Ishikawa (cell line): ENCODE results near the gene SCAMP3.

Source experiments
- CEBPB ChIP-seq: IDR thresholded peaks from 2 replicates; pipeline ENCODE4 v1.6.1; 2012
- CREB1 ChIP-seq: IDR thresholded peaks from 2 replicates; pipeline ENCODE4 v1.6.1; 2012; ENCODE audit warnings: low read depth
- EGR1 ChIP-seq: IDR thresholded peaks from 2 replicates; pipeline ENCODE4 v1.6.1; 2012
- EP300 ChIP-seq: IDR thresholded peaks from 2 replicates; pipeline ENCODE4 v1.6.1; 2012; ENCODE audit warnings: borderline replicate concordance
- FOXM1 ChIP-seq: IDR thresholded peaks from 2 replicates; pipeline ENCODE4 v1.6.1; 2012; ENCODE audit warnings: low read depth, borderline replicate concordance
- NFIC ChIP-seq: IDR thresholded peaks from 2 replicates; pipeline ENCODE4 v1.6.1; 2012
- RAD21 ChIP-seq: IDR thresholded peaks from 2 replicates; pipeline ENCODE4 v1.6.1; 2012; ENCODE audit warnings: low read depth
- TAF1 ChIP-seq: IDR thresholded peaks from 2 replicates; pipeline ENCODE4 v1.6.1; 2012; ENCODE audit warnings: low read depth, mild to moderate bottlenecking
- TCF12 ChIP-seq: IDR thresholded peaks from 2 replicates; pipeline ENCODE4 v1.6.1; 2012; ENCODE audit warnings: low read depth
- TEAD4 ChIP-seq: IDR thresholded peaks from 2 replicates; pipeline ENCODE4 v1.6.1; 2012
- YY1 ChIP-seq: IDR thresholded peaks from 2 replicates; pipeline ENCODE4 v1.6.1; 2012; ENCODE audit warnings: low read depth
- ZBTB7A ChIP-seq: IDR thresholded peaks from 2 replicates; pipeline ENCODE4 v1.6.1; 2012; ENCODE audit warnings: low read depth
- TF ChIP-seq, protein P1 (sequence below): IDR thresholded peaks from 2 replicates; pipeline ENCODE4 v1.6.1; 2012
- TF ChIP-seq, protein P2 (sequence below): IDR thresholded peaks from 2 replicates; pipeline ENCODE4 v1.6.1; 2012
- TF ChIP-seq, protein P3 (sequence below): IDR thresholded peaks from 2 replicates; pipeline ENCODE4 v1.6.1; 2012; ENCODE audit warnings: low read depth, mild to moderate bottlenecking

Gene SCAMP3

DNA sequence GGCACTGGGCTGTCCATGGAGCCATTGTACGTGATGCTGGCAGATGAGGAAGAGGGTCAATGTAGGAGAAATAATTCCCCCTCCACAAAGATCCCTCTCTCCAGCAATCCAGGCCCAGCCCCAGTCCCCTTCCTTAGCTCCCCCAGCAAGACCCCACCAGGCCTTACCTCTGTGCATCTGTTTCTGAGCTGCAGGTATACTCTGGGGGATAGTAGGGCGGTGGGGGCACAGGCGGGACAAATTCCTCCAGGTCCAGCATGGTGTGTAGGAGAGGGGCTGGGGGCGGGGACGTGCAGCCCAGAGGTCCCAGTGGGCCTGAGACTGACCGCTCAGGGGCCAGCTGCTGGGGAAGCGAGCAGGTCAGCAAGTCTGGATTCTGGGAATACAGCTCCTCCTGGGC is 10.6 kb downstream of the SCAMP3 start:
- TF ChIP-seq, protein P1, sequence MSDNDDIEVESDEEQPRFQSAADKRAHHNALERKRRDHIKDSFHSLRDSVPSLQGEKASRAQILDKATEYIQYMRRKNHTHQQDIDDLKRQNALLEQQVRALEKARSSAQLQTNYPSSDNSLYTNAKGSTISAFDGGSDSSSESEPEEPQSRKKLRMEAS = no peak
- TF ChIP-seq, protein P2, sequence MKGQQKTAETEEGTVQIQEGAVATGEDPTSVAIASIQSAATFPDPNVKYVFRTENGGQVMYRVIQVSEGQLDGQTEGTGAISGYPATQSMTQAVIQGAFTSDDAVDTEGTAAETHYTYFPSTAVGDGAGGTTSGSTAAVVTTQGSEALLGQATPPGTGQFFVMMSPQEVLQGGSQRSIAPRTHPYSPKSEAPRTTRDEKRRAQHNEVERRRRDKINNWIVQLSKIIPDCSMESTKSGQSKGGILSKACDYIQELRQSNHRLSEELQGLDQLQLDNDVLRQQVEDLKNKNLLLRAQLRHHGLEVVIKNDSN = no peak
- TF ChIP-seq CEBPB (no peak), TAF1 (no peak), YY1 (no peak), TCF12 (no peak), TEAD4 (no peak), NFIC (no peak), FOXM1 (no peak), CREB1 (no peak), RAD21 (no peak), EGR1 (no peak), EP300 (no peak)
- TF ChIP-seq, protein P3, sequence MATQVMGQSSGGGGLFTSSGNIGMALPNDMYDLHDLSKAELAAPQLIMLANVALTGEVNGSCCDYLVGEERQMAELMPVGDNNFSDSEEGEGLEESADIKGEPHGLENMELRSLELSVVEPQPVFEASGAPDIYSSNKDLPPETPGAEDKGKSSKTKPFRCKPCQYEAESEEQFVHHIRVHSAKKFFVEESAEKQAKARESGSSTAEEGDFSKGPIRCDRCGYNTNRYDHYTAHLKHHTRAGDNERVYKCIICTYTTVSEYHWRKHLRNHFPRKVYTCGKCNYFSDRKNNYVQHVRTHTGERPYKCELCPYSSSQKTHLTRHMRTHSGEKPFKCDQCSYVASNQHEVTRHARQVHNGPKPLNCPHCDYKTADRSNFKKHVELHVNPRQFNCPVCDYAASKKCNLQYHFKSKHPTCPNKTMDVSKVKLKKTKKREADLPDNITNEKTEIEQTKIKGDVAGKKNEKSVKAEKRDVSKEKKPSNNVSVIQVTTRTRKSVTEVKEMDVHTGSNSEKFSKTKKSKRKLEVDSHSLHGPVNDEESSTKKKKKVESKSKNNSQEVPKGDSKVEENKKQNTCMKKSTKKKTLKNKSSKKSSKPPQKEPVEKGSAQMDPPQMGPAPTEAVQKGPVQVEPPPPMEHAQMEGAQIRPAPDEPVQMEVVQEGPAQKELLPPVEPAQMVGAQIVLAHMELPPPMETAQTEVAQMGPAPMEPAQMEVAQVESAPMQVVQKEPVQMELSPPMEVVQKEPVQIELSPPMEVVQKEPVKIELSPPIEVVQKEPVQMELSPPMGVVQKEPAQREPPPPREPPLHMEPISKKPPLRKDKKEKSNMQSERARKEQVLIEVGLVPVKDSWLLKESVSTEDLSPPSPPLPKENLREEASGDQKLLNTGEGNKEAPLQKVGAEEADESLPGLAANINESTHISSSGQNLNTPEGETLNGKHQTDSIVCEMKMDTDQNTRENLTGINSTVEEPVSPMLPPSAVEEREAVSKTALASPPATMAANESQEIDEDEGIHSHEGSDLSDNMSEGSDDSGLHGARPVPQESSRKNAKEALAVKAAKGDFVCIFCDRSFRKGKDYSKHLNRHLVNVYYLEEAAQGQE = no peak

DNA sequence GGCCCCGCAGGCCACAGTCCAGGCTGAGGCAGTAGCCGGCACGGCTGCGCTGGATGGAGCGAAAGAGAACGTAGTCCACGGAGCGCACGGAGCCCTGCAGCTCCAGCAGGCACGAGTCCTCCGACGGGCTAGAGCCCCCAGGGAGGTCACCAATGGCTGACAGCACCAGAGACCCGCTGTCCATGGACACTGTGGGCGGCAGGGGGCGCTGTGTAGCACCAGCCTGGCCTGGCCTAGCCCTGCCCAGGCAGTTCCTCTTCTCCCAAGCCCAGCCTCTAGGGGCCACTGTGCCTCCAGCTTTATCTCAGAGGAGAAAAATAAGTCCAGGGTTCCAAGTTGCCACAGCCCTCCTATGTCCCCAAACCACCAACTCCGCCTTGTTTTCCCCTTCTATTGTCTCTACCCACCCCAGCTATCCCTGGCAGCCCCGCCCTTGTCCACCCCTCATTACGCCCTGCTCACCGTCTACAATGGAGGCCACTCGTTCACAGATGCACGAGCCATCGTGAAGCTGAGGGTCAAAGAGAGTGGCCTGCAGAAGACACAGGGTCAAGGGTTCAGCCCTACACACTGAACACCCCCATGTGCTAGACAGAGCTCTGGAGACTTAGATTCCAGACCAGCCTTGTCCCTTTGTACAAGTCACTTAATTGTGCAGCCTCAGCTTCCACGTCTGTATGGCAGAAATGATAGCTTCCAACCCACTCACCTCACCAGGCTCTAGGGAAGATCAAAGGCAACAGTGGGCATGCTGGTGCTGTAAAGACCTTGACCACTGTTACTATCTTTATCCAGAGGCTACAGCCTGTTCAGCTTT is 11.3 kb downstream of the SCAMP3 start:
- TF ChIP-seq YY1 (peak; percentile 80), EGR1 (no peak), FOXM1 (no peak), RAD21 (peak; percentile 87), TCF12 (0 out of 2 replicates have a peak, but pooled peaks have one; percentile 19), CREB1 (no peak), CEBPB (no peak)
- TF ChIP-seq, protein P2 = no peak

DNA sequence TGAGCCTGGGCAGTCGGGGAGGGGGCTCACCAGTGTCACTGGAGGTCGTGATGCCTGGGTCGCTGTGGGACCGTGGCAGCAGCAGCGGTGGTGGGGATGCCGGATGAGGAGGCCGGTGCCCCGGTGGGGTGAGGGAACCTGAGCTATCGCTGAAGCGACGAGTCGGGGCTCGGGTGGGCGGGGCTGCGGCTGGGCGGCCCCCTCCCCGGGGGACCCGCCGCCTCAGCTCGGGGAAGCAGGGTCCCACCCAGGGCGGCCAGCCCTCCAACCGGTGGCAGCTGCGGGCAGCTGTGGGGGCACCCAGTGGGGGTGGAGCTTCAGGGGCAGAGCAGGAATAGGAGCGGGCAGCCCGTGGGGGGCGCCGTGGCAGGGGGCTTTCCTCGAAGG is 11.9 kb downstream of the SCAMP3 start:
- no peak for TF ChIP-seq EGR1
- TF ChIP-seq, protein P3 = no peak
- TF ChIP-seq, protein P1 = no peak
- TF ChIP-seq, protein P2 = no peak
- no peak for TF ChIP-seq NFIC

DNA sequence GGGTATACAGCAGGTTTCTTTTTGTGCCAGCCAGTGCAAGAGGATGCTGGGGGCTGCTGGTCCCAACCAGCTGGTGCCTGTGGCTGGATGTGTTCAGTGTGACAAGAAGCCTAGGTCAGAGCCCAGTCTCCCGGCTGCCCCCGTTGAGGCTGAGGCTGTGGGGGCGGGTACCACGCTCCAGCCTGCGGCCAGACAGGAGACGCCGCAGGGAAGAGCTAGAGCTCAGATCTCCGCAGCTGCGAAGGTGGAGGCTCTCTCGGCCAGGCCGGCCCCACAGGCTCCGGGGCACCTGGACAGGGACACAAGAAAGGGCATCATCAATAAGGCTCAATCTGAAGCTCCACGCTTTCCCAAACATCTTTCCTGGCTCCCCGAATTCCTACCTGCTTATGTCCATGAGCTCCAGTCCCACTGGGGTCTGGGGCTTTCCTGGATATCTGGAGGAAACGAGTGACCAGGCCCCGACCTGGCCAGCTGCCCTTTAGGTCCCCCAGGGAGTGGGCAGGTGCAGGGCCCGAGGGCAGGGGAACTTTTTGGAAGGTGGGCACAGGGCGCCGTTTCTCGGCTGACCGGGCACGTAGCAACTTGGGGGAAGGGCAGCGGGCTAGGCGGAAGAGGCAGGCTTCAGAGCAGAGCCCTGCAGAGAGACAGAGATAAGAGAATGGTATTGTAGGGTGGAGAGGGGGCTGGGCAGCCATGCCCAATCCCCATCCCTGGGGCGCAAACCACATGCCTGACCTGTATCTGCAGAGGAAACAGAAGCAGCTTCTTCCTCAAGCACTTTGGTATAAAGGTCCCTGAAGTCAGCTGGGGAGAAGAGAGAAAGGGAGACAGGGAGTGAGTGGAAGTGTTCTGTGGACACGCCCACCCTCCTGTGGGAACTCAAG is 14.2 kb downstream of the SCAMP3 start:
- TF ChIP-seq FOXM1 (no peak), CEBPB (no peak), ZBTB7A (no peak), RAD21 (no peak), CREB1 (no peak), EGR1 (no peak), TAF1 (no peak)
- TF ChIP-seq, protein P3 = no peak
